ENCODE data around the gene RELL1. TPM values are rescaled to one million over a fixed set of nuclear protein-coding genes. Genes with fewer than 3 reads are reported as not detected.

The RELL1 gene
- total and polyA plus RNA-seq, 8 donors, result 1.3 to 113 (median 15.8) TPM

GRCh38 chr4:37705571-37705970 is 19.4 kb upstream of the RELL1 start:
- H3K27ac ChIP-seq, result no peak overlapping the region

DNA sequence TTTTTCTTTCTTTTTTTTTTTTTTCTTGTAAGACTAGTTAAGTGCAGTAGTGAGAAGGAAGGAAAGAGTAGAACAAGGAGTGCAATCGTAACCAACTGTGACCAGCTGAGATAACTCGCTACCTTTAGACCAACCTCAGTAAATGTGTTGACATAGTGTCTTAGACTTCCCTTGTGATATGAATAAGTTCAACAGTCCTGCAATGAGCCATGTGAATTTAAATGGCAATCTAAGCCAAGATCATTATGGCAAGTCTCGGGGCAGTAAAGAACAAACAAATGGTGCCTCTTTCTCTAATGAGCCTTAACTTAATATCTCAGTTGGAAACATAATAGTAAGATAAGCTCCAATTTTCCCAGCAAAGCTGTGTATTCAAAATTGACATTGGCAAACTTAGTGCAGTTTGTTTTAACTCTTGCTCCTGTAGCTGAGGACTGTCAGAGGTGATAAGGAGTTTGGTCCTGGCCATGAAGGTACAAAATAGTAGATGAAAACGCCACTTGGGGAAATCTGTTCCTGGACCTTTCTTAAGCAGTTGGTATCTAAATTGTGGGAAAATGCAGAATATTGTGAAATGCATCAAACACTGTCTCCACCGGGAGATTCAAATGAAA is 13.8 kb upstream of the RELL1 start:
- H3K36me3 ChIP-seq, result no peaks in the 10 kb centered on the region
- DNase-seq, result peak in 1 of 2 donors; percentile 73
- WGBS, 5 donors, result 26 to 52% (median 43%) methylated on average over 5 of the region's 5 CpGs

More at GRCh38 chr4:37705571-37705970, 19.4 kb upstream of the RELL1 start:
- Histone ChIP-seq H3K36me3 (no peaks in the 10 kb centered on the region), H3K27me3 (no peaks in the 10 kb centered on the region), H3K4me3 (no peak overlapping the region), H3K4me1 (peaks cover 0 to 6% (median 3%) of the 10 kb centered on the region in 4 donors), H3K9me3 (no peaks in the 10 kb centered on the region)
- TF ChIP-seq POLR2A (IDR thresholded peaks at IDR 0.05) (no peak), POLR2AphosphoS5 (IDR thresholded peaks at IDR 0.05) (no peak), EP300 (IDR thresholded peaks at IDR 0.05) (no peak)
- TF ChIP-seq, protein P1, sequence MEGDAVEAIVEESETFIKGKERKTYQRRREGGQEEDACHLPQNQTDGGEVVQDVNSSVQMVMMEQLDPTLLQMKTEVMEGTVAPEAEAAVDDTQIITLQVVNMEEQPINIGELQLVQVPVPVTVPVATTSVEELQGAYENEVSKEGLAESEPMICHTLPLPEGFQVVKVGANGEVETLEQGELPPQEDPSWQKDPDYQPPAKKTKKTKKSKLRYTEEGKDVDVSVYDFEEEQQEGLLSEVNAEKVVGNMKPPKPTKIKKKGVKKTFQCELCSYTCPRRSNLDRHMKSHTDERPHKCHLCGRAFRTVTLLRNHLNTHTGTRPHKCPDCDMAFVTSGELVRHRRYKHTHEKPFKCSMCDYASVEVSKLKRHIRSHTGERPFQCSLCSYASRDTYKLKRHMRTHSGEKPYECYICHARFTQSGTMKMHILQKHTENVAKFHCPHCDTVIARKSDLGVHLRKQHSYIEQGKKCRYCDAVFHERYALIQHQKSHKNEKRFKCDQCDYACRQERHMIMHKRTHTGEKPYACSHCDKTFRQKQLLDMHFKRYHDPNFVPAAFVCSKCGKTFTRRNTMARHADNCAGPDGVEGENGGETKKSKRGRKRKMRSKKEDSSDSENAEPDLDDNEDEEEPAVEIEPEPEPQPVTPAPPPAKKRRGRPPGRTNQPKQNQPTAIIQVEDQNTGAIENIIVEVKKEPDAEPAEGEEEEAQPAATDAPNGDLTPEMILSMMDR (IDR thresholded peaks at IDR 0.05), result no peak
- intact Hi-C loops (cut with DNase I; ENCODE audit: low total_unique reads), result no loop called here
- no peak for DNase-seq
- 74 to 80% (median 79%) methylated on average over 5 of the region's 5 CpGs for WGBS, 5 donors

GRCh38 chr4:37697566-37697965 is 11.4 kb upstream of the RELL1 start:
- Histone ChIP-seq H3K4me1 (peaks cover 5 to 23% (median 10%) of the 10 kb centered on the region in 4 donors), H3K27me3 (no peaks in the 10 kb centered on the region), H3K4me3 (no peak overlapping the region), H3K36me3 (no peaks in the 10 kb centered on the region), H3K9me3 (no peaks in the 10 kb centered on the region), H3K27ac (peak overlapping the region in 3 of 5 donors; percentile 7 to 49 (median 20))
- no peak for TF ChIP-seq POLR2AphosphoS5 (IDR thresholded peaks at IDR 0.05)
- no peak for TF ChIP-seq POLR2A (IDR thresholded peaks at IDR 0.05)
- 98 to 100% (median 98%) methylated on average over 3 of the region's 3 CpGs for WGBS, 5 donors
- intact Hi-C loops (cut with DNase I; ENCODE audit: low total_unique reads), result no loop called here
- no peak for DNase-seq

More for the DNA sequence above, 13.8 kb upstream of the RELL1 start:
- H3K9me3 ChIP-seq, result no peaks in the 10 kb centered on the region
- peak in 2 of 3 donors; percentile 75 to 84 for TF ChIP-seq POLR2AphosphoS5 (IDR thresholded peaks at IDR 0.05)
- no peak for TF ChIP-seq POLR2A (IDR thresholded peaks at IDR 0.05)
- no peaks in the 10 kb centered on the region for H3K27me3 ChIP-seq
- H3K4me1 ChIP-seq, result peaks cover 5 to 23% (median 10%) of the 10 kb centered on the region in 4 donors
- no peak overlapping the region for H3K4me3 ChIP-seq
- peak overlapping the region; percentile 30 to 75 (median 62) for H3K27ac ChIP-seq
- intact Hi-C loops (cut with DNase I; ENCODE audit: low total_unique reads), result no loop called here

GRCh38 chr4:37693450-37694190 is 7.4 kb upstream of the RELL1 start:
- intact Hi-C loops (cut with DNase I; ENCODE audit: low total_unique reads), result no loop called here
- DNase-seq, result no peak
- Histone ChIP-seq H3K36me3 (no peaks in the 10 kb centered on the region), H3K9me3 (no peaks in the 10 kb centered on the region), H3K27ac (no peak overlapping the region), H3K4me3 (no peak overlapping the region), H3K4me1 (peaks cover 0 to 7% (median 2%) of the 10 kb centered on the region in 4 donors), H3K27me3 (no peaks in the 10 kb centered on the region)
- TF ChIP-seq POLR2AphosphoS5 (IDR thresholded peaks at IDR 0.05) (no peak), EP300 (IDR thresholded peaks at IDR 0.05) (no peak), POLR2A (IDR thresholded peaks at IDR 0.05) (no peak)
- TF ChIP-seq, protein P1 (IDR thresholded peaks at IDR 0.05), result no peak
- 84 to 92% (median 89%) methylated on average over 5 of the region's 5 CpGs for WGBS, 5 donors

GRCh38 chr4:37693030-37693429 is 6.9 kb upstream of the RELL1 start:
- TF ChIP-seq POLR2AphosphoS5 (IDR thresholded peaks at IDR 0.05) (no peak), EP300 (IDR thresholded peaks at IDR 0.05) (no peak)
- TF ChIP-seq, protein P1 (IDR thresholded peaks at IDR 0.05), result no peak
- Histone ChIP-seq H3K4me1 (peaks cover 0 to 7% (median 2%) of the 10 kb centered on the region in 4 donors), H3K27ac (no peak overlapping the region), H3K4me3 (no peak overlapping the region), H3K27me3 (no peaks in the 10 kb centered on the region), H3K36me3 (no peaks in the 10 kb centered on the region), H3K9me3 (no peaks in the 10 kb centered on the region)
- WGBS, 5 donors, result 82 to 98% (median 97%) methylated on average over 2 of the region's 2 CpGs
- DNase-seq, result no peak
- intact Hi-C loops (cut with DNase I; ENCODE audit: low total_unique reads), result no loop called here

Data from stomach (tissue), 9 donors.